ENCODE results near the gene INHBE. TPM values are rescaled to one million over a fixed set of nuclear protein-coding genes. Genes with fewer than 3 reads are reported as not detected.

INHBE gene
- total RNA-seq, 3 donors from 2014 or later (not counting 1 experiment from before 2014, with no cell fraction given), result not detected

DNA sequence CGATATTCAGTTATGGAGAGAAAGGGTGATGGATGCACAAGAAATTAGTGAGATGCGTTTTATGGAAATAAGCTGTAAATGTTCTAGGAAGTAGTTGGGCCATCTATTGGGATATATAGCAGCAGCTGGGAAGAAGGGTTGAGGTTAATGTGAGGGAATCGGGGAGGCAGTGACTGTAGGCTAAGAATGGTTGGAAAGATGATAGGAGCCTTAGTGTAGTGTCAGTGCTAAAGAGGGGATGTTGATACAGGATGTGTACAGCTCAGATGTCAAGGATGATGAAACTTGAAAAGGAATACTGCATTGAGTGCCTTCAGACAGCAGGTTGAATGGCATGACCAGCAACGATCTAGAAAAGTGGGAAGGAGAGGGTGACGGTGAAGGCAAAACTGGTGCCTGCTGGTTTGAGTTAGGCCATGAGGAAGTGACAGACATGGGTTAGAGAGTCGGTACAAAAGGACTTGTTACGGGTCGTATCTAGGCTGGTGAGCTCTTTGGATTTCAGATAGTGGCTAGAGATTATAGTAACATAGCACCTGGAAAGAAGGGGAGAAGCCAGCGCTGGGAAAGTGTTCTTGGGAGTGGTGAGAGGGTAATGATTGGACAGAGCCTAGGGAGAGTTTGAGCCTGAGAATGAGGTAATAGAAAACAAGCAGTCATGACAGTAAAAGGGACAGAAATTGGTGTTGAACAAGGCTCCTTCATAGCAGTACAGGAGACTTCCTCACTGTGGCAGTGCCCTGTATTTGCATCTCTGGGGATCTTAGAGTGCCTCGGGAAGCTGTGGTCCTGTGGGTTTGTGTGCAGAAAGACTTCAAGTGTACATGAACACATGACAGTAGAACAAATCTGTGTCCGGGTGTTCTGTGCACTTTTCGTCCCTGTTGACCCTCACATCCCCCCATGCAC, 42.4 kb downstream of the INHBE start:
- Mint-ChIP-seq H3K27ac (peak overlapping the region in 1 of 2 donors; percentile 3), H3K4me3 (no peak overlapping the region), H3K27me3 (ENCODE audit: low read depth in 2 of 2) (no peaks in the 10 kb centered on the region), H3K9me3 (no peaks in the 10 kb centered on the region), H3K4me1 (peaks cover 4 to 7% of the 10 kb centered on the region in 2 donors), H3K36me3 (peaks cover 18% of the 10 kb centered on the region)
- no peak overlapping the region for H3K4me3 ChIP-seq (ENCODE audit: low read length)
- H3K4me1 ChIP-seq (ENCODE audit: control insufficient read depth, insufficient read depth, low read length), result no peaks in the 10 kb centered on the region
- ATAC-seq (no peak), DNase-seq (no peak)
- H3K27me3 ChIP-seq (ENCODE audit: control insufficient read depth, insufficient read depth, low read length), result no peaks in the 10 kb centered on the region
- WGBS (ENCODE audit: insufficient coverage), result 95% methylated on average over 12 of the region's 12 CpGs
- H3K9me3 ChIP-seq (ENCODE audit: control insufficient read depth, insufficient read depth, low read length), result no peaks in the 10 kb centered on the region
- H3K36me3 ChIP-seq (ENCODE audit: control insufficient read depth, insufficient read depth, low read length), result peaks cover 46% of the 10 kb centered on the region
- TF ChIP-seq, protein P1, sequence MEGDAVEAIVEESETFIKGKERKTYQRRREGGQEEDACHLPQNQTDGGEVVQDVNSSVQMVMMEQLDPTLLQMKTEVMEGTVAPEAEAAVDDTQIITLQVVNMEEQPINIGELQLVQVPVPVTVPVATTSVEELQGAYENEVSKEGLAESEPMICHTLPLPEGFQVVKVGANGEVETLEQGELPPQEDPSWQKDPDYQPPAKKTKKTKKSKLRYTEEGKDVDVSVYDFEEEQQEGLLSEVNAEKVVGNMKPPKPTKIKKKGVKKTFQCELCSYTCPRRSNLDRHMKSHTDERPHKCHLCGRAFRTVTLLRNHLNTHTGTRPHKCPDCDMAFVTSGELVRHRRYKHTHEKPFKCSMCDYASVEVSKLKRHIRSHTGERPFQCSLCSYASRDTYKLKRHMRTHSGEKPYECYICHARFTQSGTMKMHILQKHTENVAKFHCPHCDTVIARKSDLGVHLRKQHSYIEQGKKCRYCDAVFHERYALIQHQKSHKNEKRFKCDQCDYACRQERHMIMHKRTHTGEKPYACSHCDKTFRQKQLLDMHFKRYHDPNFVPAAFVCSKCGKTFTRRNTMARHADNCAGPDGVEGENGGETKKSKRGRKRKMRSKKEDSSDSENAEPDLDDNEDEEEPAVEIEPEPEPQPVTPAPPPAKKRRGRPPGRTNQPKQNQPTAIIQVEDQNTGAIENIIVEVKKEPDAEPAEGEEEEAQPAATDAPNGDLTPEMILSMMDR (IDR thresholded peaks at IDR 0.05), result no peak
- H3K27ac ChIP-seq (ENCODE audit: low read length), result no peak overlapping the region
- intact Hi-C loops (cut with micrococcal nuclease), result no loop called here

DNA sequence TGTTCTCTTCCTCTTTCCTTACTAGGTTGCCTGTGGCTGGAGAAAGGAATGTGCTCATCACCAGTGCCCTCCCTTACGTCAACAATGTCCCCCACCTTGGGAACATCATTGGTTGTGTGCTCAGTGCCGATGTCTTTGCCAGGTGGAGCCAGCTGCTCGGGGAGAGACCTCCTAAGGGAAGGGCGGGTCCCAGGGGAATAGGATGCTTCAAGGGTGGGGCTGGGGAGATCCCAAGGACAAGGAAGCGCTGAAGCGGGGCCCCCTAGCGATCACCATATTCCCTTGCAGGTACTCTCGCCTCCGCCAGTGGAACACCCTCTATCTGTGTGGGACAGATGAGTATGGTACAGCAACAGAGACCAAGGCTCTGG, 43.0 kb downstream of the INHBE start:
- peaks cover 18% of the 10 kb centered on the region for H3K36me3 Mint-ChIP-seq
- intact Hi-C loops (cut with micrococcal nuclease), result no loop called here
- Histone ChIP-seq H3K9me3 (ENCODE audit: control insufficient read depth, insufficient read depth, low read length) (no peaks in the 10 kb centered on the region), H3K4me1 (ENCODE audit: control insufficient read depth, insufficient read depth, low read length) (no peaks in the 10 kb centered on the region), H3K27me3 (ENCODE audit: control insufficient read depth, insufficient read depth, low read length) (no peaks in the 10 kb centered on the region), H3K4me3 (ENCODE audit: low read length) (no peak overlapping the region), H3K36me3 (ENCODE audit: control insufficient read depth, insufficient read depth, low read length) (peaks cover 44% of the 10 kb centered on the region), H3K27ac (ENCODE audit: low read length) (no peak overlapping the region)
- peaks cover 4 to 7% of the 10 kb centered on the region in 2 donors for H3K4me1 Mint-ChIP-seq
- no peak overlapping the region for H3K4me3 Mint-ChIP-seq
- TF ChIP-seq, protein P1 (IDR thresholded peaks at IDR 0.05), result no peak
- peak in 1 of 3 donors; percentile 25 for ATAC-seq
- no peaks in the 10 kb centered on the region for H3K27me3 Mint-ChIP-seq (ENCODE audit: low read depth in 2 of 2)
- DNase-seq, result no peak
- 97% methylated on average over 9 of the region's 9 CpGs for WGBS (ENCODE audit: insufficient coverage)
- H3K27ac Mint-ChIP-seq, result peak overlapping the region in 1 of 2 donors; percentile 40
- H3K9me3 Mint-ChIP-seq, result no peaks in the 10 kb centered on the region

DNA sequence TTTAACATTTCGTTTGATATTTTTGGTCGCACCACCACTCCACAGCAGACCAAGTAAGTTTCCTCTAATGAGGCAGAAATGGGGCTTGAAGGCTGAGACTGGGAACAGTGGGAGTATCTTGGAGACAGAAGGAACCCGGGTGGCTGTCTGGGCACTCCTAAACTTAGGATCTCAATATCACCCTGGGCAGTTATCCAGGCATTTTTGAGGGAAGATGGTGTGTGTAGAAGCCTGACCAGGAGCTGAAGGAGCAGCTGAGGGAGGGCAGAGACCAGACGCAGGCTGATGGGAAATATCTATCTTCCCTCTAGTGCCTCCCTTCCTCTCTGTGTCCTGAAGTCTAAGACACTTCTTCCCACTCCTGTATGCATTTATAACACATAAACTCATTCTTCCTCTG, 43.5 kb downstream of the INHBE start:
- no peak overlapping the region for H3K4me3 Mint-ChIP-seq
- peaks cover 18% of the 10 kb centered on the region for H3K36me3 Mint-ChIP-seq
- Histone ChIP-seq H3K27ac (ENCODE audit: low read length) (no peak overlapping the region), H3K4me3 (ENCODE audit: low read length) (no peak overlapping the region), H3K36me3 (ENCODE audit: control insufficient read depth, insufficient read depth, low read length) (peaks cover 44% of the 10 kb centered on the region), H3K4me1 (ENCODE audit: control insufficient read depth, insufficient read depth, low read length) (no peaks in the 10 kb centered on the region), H3K9me3 (ENCODE audit: control insufficient read depth, insufficient read depth, low read length) (no peaks in the 10 kb centered on the region), H3K27me3 (ENCODE audit: control insufficient read depth, insufficient read depth, low read length) (no peaks in the 10 kb centered on the region)
- WGBS (ENCODE audit: insufficient coverage), result 100% methylated on average over 3 of the region's 4 CpGs
- H3K9me3 Mint-ChIP-seq, result no peaks in the 10 kb centered on the region
- H3K27me3 Mint-ChIP-seq (ENCODE audit: low read depth in 2 of 2), result no peaks in the 10 kb centered on the region
- DNase-seq (no peak), ATAC-seq (no peak)
- TF ChIP-seq, protein P1 (IDR thresholded peaks at IDR 0.05), result no peak
- intact Hi-C loops (cut with micrococcal nuclease), result no loop called here
- peaks cover 4 to 7% of the 10 kb centered on the region in 2 donors for H3K4me1 Mint-ChIP-seq
- H3K27ac Mint-ChIP-seq, result peak overlapping the region in 1 of 2 donors; percentile 40
